ENCODE measurements around the gene PFAS. TPM values are rescaled to one million over a fixed set of nuclear protein-coding genes. Genes with fewer than 3 reads are reported as not detected.
"Not testable (repeated sequence)": the region's sequence is repeated elsewhere in the genome, so short reads cannot be mapped to it uniquely, and the experiment has no call there.

The PFAS gene
- polyA plus RNA-seq, 4 donors: 41.0 to 49.0 (median 45.1) TPM

- DNase-seq (ENCODE audit: low read depth in 4 of 4, low spot score in 3 of 4): peak; percentile 81 to 87 (median 85)
Observed at GRCh38 chr17:8226536-8227237, 22.4 kb upstream of the PFAS start.

- DNase-seq (ENCODE audit: low read depth in 4 of 4, low spot score in 3 of 4): no peak
Observed at GRCh38 chr17:8227238-8227581, 21.9 kb upstream of the PFAS start.

GRCh38 chr17:8231701-8232100 lies 17.4 kb upstream of the PFAS start:
- DNase-seq (ENCODE audit: low read depth in 4 of 4, low spot score in 3 of 4): no peak

- no peak for DNase-seq (ENCODE audit: low read depth in 4 of 4, low spot score in 3 of 4)
Observed at GRCh38 chr17:8234361-8235270, 14.5 kb upstream of the PFAS start.

GRCh38 chr17:8235676-8236075 lies 13.4 kb upstream of the PFAS start:
- DNase-seq (ENCODE audit: low read depth in 4 of 4, low spot score in 3 of 4): no peak

- no peak for DNase-seq (ENCODE audit: low read depth in 4 of 4, low spot score in 3 of 4)
Observed at GRCh38 chr17:8237175-8237574, 11.9 kb upstream of the PFAS start.

GRCh38 chr17:8237886-8238285 lies 11.2 kb upstream of the PFAS start:
- no peak for DNase-seq (ENCODE audit: low read depth in 4 of 4, low spot score in 3 of 4)

GRCh38 chr17:8243827-8244226 lies 5.3 kb upstream of the PFAS start:
- DNase-seq (ENCODE audit: low read depth in 4 of 4, low spot score in 3 of 4): no peak

GRCh38 chr17:8244768-8245167 lies 4.3 kb upstream of the PFAS start:
- DNase-seq (ENCODE audit: low read depth in 4 of 4, low spot score in 3 of 4): no peak

- DNase-seq (ENCODE audit: low read depth in 4 of 4, low spot score in 3 of 4): no peak
Observed at GRCh38 chr17:8249621-8250500, 772 bp downstream of the PFAS start.

GRCh38 chr17:8251411-8251810 lies 2.3 kb downstream of the PFAS start:
- not testable (repeated sequence) for DNase-seq (ENCODE audit: low read depth in 4 of 4, low spot score in 3 of 4)

GRCh38 chr17:8253801-8254200 lies 4.7 kb downstream of the PFAS start:
- no peak for DNase-seq (ENCODE audit: low read depth in 4 of 4, low spot score in 3 of 4)

- DNase-seq (ENCODE audit: low read depth in 4 of 4, low spot score in 3 of 4): no peak
Observed at GRCh38 chr17:8254881-8255280, 5.8 kb downstream of the PFAS start.

GRCh38 chr17:8255499-8255898 lies 6.4 kb downstream of the PFAS start:
- no peak for DNase-seq (ENCODE audit: low read depth in 4 of 4, low spot score in 3 of 4)

GRCh38 chr17:8256291-8256690 lies 7.2 kb downstream of the PFAS start:
- no peak for DNase-seq (ENCODE audit: low read depth in 4 of 4, low spot score in 3 of 4)

- no peak for DNase-seq (ENCODE audit: low read depth in 4 of 4, low spot score in 3 of 4)
Observed at GRCh38 chr17:8256691-8257090, 7.6 kb downstream of the PFAS start.

GRCh38 chr17:8257801-8258200 lies 8.7 kb downstream of the PFAS start:
- DNase-seq (ENCODE audit: low read depth in 4 of 4, low spot score in 3 of 4): no peak

- DNase-seq (ENCODE audit: low read depth in 4 of 4, low spot score in 3 of 4): no peak
Observed at GRCh38 chr17:8264320-8264719, 15.2 kb downstream of the PFAS start.

- no peak for DNase-seq (ENCODE audit: low read depth in 4 of 4, low spot score in 3 of 4)
Observed at GRCh38 chr17:8264836-8265542, 15.9 kb downstream of the PFAS start.
